Bronchial epithelial cell (primary cell): ENCODE data around the gene UBXN10. TPM values are rescaled to one million over a fixed set of nuclear protein-coding genes. Genes with fewer than 3 reads are reported as not detected.

ENCODE experiments used
- DNase-seq: peaks from one replicate; pipeline ENCODE4 v3.0.0-alpha.2; 2010; ENCODE audit warnings: low read depth
- FAIRE-seq: peaks from 2 replicates; lab custom pipeline; 2011; peaks lifted over from hg19 to GRCh38; lab: Jason Lieb, UNC
- H3K27me3 ChIP-seq: 2 replicates; pipeline ENCODE4 v1.5.1; 2011; ENCODE audit warnings: low read length; ENCODE audit not compliant: control insufficient read depth, insufficient read depth
- H3K36me3 ChIP-seq: 2 replicates; pipeline ENCODE4 v1.5.1; 2011; ENCODE audit warnings: low read length; ENCODE audit not compliant: control insufficient read depth, insufficient read depth
- H3K4me3 ChIP-seq: 2 replicates; pipeline ENCODE4 v1.5.1; 2011; ENCODE audit warnings: mild to moderate bottlenecking, low read depth, low read length, control low read depth
- total RNA-seq: library from RNA; depleted of rRNA; stranded (reverse); fragments of >200 nt; gene quantifications from 2 replicates; pipeline ENCODE4 v1.2.1, GENCODE V29; 2014
- TF ChIP-seq, protein P1 (sequence below): IDR thresholded peaks from 2 replicates; pipeline ENCODE4 v1.5.1; 2011; ENCODE audit warnings: mild to moderate bottlenecking, moderate library complexity, low read length, control low read depth, inconsistent platforms; ENCODE audit not compliant: insufficient read depth, severe bottlenecking

The UBXN10 gene
- total RNA-seq, 1 donor from 2014 or later, result under 0.01 TPM

DNA sequence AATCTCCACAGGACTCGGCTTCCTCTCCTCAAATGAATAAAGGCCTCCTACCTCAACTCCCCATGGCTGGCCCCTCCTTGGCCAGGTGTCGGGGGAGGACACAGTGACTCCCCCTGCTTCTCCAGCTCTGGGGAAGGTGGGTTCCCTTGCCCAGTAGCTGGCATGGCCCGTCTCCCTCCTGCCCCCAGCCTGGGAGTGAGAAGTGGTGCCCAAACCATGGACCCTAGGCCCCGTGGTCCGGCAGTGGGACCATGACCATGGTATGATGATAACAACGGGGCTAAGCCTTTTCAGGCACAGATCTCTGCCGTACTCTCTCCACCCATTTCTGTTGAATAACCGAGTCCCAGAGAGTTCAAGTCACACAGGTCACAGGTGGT lies 35.6 kb upstream of the UBXN10 start:
- no peak overlapping the region for H3K4me3 ChIP-seq
- TF ChIP-seq, protein P1, sequence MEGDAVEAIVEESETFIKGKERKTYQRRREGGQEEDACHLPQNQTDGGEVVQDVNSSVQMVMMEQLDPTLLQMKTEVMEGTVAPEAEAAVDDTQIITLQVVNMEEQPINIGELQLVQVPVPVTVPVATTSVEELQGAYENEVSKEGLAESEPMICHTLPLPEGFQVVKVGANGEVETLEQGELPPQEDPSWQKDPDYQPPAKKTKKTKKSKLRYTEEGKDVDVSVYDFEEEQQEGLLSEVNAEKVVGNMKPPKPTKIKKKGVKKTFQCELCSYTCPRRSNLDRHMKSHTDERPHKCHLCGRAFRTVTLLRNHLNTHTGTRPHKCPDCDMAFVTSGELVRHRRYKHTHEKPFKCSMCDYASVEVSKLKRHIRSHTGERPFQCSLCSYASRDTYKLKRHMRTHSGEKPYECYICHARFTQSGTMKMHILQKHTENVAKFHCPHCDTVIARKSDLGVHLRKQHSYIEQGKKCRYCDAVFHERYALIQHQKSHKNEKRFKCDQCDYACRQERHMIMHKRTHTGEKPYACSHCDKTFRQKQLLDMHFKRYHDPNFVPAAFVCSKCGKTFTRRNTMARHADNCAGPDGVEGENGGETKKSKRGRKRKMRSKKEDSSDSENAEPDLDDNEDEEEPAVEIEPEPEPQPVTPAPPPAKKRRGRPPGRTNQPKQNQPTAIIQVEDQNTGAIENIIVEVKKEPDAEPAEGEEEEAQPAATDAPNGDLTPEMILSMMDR, result no peak
- FAIRE-seq (no peak), DNase-seq (no peak)
- H3K36me3 ChIP-seq, result no peaks in the 10 kb centered on the region
- H3K27me3 ChIP-seq, result no peaks in the 10 kb centered on the region

DNA sequence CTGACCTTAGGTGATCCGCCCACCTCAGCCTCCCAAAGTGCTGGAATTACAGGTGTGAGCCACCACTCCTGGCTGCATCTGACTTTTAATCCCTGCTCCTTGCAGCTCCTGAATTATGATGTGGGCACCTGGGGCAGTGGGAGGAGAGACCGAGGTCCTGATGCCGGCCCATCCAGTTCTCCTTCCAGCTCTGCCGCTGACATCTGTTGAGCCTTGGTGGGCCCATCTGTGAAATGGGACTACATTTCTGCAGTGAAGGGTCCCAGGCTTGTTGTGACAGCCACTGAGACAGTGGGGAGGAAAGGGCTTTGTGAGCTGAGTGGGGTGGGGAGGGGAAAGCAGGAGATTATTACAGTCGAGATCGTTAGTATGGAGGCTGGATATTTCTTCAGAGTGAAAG lies 34.9 kb upstream of the UBXN10 start:
- no peak for FAIRE-seq
- TF ChIP-seq, protein P1, result no peak
- no peaks in the 10 kb centered on the region for H3K27me3 ChIP-seq

DNA sequence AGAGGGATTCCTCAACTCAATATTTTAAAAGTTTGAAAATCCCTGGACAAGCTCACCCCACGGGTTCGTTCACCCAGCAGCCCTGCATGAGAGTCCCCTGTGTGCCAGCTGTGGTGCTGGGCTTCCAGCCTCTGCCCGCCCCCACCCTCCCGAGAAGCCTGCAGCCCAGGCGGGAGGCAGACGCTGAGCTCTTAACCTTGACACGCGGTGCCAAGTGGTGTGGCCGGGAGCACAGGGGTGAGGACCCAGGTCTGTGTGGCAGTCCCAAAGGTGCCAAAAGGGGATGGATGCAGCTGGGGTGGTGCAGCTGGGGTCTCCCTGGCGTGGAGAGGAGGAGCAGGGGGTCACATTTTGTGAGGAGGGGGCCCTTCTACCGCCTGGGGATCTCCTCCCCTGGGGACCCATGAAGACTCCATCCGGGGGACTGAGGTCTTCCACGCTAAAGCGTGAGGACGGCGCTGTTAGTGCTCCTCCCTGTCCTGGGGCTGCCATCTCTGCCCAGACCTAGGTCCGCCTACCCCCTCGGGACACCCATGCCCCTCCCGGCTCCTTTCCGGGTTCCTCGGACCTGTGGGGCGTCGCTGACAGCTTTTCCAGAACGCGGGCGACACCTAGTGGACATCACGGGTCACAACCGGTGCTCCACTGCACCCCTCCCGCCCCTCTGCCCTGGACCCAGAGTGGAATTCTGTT lies 33.8 kb upstream of the UBXN10 start:
- Histone ChIP-seq H3K36me3 (no peaks in the 10 kb centered on the region), H3K4me3 (peak overlapping the region; percentile 8), H3K27me3 (no peaks in the 10 kb centered on the region)
- peak; percentile 25 for DNase-seq
- FAIRE-seq, result no peak
- TF ChIP-seq, protein P1, result peak; percentile 95

More for the DNA sequence above, 34.9 kb upstream of the UBXN10 start:
- H3K36me3 ChIP-seq, result no peaks in the 10 kb centered on the region
- no peak for DNase-seq
- no peak overlapping the region for H3K4me3 ChIP-seq

DNA sequence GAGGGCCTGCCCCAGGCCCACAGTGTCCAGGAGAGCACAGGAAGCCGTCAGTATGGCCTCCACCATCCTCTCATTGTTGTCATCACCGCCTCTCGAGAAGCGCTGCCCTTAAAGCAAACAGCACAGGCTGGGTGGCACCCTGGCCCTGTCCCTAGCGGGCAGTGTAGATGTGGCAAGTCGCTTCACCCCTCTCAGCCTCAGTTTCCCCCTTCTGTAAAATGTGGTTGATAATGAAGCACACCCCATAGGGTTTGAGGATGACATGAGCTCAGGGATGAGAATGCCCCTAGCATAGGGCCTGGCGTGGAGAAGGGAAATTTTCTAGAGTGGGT lies 33.3 kb upstream of the UBXN10 start:
- DNase-seq (no peak), FAIRE-seq (no peak)
- no peaks in the 10 kb centered on the region for H3K36me3 ChIP-seq
- H3K27me3 ChIP-seq, result no peaks in the 10 kb centered on the region
- TF ChIP-seq, protein P1, result no peak
- no peak overlapping the region for H3K4me3 ChIP-seq

DNA sequence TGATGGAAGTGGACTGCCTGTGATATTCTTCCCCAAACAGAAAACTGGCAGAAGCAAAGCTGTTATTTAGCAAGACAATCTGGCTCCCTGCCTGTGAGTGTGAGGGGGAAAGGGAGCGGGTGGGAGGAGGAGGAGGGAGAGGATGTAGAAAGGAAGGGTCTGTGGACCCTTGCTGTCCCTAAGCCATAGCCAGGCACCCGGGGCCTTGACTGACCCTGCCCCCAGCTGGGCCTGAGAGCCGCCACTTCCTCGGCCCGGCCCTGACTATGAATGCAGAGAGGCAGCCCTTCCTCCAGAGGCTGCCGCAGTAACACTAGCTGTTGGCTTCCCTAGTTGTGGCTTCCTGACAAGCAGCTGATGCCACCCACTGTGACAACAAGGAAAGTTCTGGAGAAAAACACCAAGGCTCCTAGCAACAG lies 32.9 kb upstream of the UBXN10 start:
- DNase-seq, result no peak
- Histone ChIP-seq H3K36me3 (no peaks in the 10 kb centered on the region), H3K27me3 (no peaks in the 10 kb centered on the region), H3K4me3 (no peak overlapping the region)
- FAIRE-seq, result no peak
- TF ChIP-seq, protein P1, result no peak

DNA sequence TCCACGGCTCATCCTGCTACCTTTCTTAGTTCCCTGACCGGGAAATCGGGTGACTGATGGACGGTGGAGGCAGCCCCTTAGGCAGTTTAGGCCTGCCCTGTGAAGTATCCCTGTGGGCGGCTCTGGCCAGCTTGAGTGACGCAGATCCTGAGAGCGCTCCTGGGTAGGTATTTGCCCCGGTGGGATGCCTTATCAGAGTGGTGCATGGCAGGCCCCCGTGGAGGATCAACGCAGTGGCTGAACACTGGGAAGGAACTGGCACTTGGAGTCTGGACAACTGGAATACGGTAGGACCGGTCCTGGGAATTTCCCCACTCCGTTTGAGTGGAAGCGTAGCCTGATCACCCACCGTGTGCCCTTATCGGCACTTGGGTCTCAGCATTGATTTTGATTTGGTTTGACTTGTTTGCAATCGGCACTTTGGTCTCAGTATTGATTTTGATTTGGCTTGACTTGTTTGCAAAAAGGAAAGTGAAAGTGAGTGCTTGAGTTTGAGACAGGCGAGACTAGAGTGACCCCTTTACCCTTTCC lies 31.5 kb upstream of the UBXN10 start:
- FAIRE-seq (no peak), DNase-seq (no peak)
- Histone ChIP-seq H3K4me3 (no peak overlapping the region), H3K36me3 (no peaks in the 10 kb centered on the region), H3K27me3 (no peaks in the 10 kb centered on the region)
- TF ChIP-seq, protein P1, result no peak
